Loucy (cell line): ENCODE measurements around the gene PDK2.

Experiments
- CTCF ChIP-seq: fragments of 200-600 bp; sonication (generic); conservative IDR thresholded peaks from 2 replicates; pipeline ENCODE4 v1.5.1; 2014; ENCODE audit warnings: mild to moderate bottlenecking, antibody characterized with exemption, low read length
- EZH2phosphoT487 ChIP-seq: fragments of 200-600 bp; IDR thresholded peaks from 2 replicates; pipeline ENCODE4 v1.6.1; 2018; ENCODE audit warnings: antibody characterized with exemption, mild to moderate bottlenecking, moderate library complexity, borderline replicate concordance

- no peak for TF ChIP-seq CTCF
- TF ChIP-seq EZH2phosphoT487, result no peak
These were observed 23.5 kb upstream of the PDK2 start for GRCh38 chr17:50071692-50072091.
